ENCODE data around the gene BAIAP2. TPM values are rescaled to one million over a fixed set of nuclear protein-coding genes. Genes with fewer than 3 reads are reported as not detected.

The BAIAP2 gene
- total RNA-seq: 14.4 TPM

- Histone ChIP-seq H3K4me3 (peak within 1 kb of the TSS; percentile 62 to 68), H3K9me3 (no peaks in the 10 kb centered on the region), H3K27me3 (no peaks in the 10 kb centered on the region), H3K36me3 (no peaks in the 10 kb centered on the region), H3K4me1 (peaks cover 14 to 42% of the 10 kb centered on the region in 2 donors), H3K27ac (no peak within 1 kb of the TSS)
- DNase-seq (ENCODE audit: low spot score in 2 of 2): peak; percentile 63 to 95
- no peak for TF ChIP-seq CTCF (IDR thresholded peaks at IDR 0.05)
- intact Hi-C loops (cut with DNase I): loop anchor here (1.0 kb wide), 1 partner anchor 580 kb away; no protein-coding TSS in a partner anchor
Observed at GRCh38 chr17:81034779-81035520, at the start of gene BAIAP2. Gene BAIAP2, plus strand, starts transcription at chr17:81035151. Its CDS starts 104 bp downstream, at chr17:81035255.

GRCh38 chr17:80986046-80986445 is 48.9 kb upstream of the BAIAP2 start:
- Histone ChIP-seq H3K27ac (no peak overlapping the region), H3K4me3 (no peak overlapping the region), H3K9me3 (no peaks in the 10 kb centered on the region), H3K36me3 (no peaks in the 10 kb centered on the region), H3K27me3 (no peaks in the 10 kb centered on the region), H3K4me1 (peaks cover 2 to 16% of the 10 kb centered on the region in 2 donors)
- intact Hi-C loops (cut with DNase I): loop anchor here (10.0 kb wide), 1 partner anchor 411 kb away; no protein-coding TSS in a partner anchor
- no peak for DNase-seq (ENCODE audit: low spot score in 2 of 2)
- TF ChIP-seq CTCF (IDR thresholded peaks at IDR 0.05): no peak

GRCh38 chr17:80986816-80987475 is 48.0 kb upstream of the BAIAP2 start:
- Histone ChIP-seq H3K36me3 (no peaks in the 10 kb centered on the region), H3K27ac (no peak overlapping the region), H3K27me3 (no peaks in the 10 kb centered on the region), H3K4me1 (peaks cover 0 to 14% of the 10 kb centered on the region in 2 donors), H3K4me3 (no peak overlapping the region), H3K9me3 (no peaks in the 10 kb centered on the region)
- no peak for TF ChIP-seq CTCF (IDR thresholded peaks at IDR 0.05)
- intact Hi-C loops (cut with DNase I): loop anchor here (10.0 kb wide), 1 partner anchor 412 kb away; no protein-coding TSS in a partner anchor
- no peak for DNase-seq (ENCODE audit: low spot score in 2 of 2)

GRCh38 chr17:80987941-80988461 is 47.0 kb upstream of the BAIAP2 start:
- no peak for DNase-seq (ENCODE audit: low spot score in 2 of 2)
- Histone ChIP-seq H3K36me3 (no peaks in the 10 kb centered on the region), H3K4me1 (peaks cover 6 to 21% of the 10 kb centered on the region in 2 donors), H3K9me3 (no peaks in the 10 kb centered on the region), H3K27me3 (no peaks in the 10 kb centered on the region), H3K4me3 (no peak overlapping the region), H3K27ac (no peak overlapping the region)
- no peak for TF ChIP-seq CTCF (IDR thresholded peaks at IDR 0.05)
- intact Hi-C loops (cut with DNase I): loop anchor here (10.0 kb wide), 1 partner anchor 413 kb away; no protein-coding TSS in a partner anchor

GRCh38 chr17:80989586-80989913 is 45.4 kb upstream of the BAIAP2 start:
- Histone ChIP-seq H3K9me3 (no peaks in the 10 kb centered on the region), H3K27ac (no peak overlapping the region), H3K4me3 (peak overlapping the region in 1 of 2 donors; percentile 2), H3K4me1 (peaks cover 10 to 24% of the 10 kb centered on the region in 2 donors), H3K27me3 (no peaks in the 10 kb centered on the region), H3K36me3 (no peaks in the 10 kb centered on the region)
- DNase-seq (ENCODE audit: low spot score in 2 of 2): no peak
- no peak for TF ChIP-seq CTCF (IDR thresholded peaks at IDR 0.05)
- intact Hi-C loops (cut with DNase I): loop anchor here (1.0 to 10.0 kb wide), 2 partner anchors 108 to 415 kb away; no protein-coding TSS in a partner anchor

All from ascending aorta (tissue), 2 donors.